HEK293 (cell line): Measurements from ENCODE around the gene P3H4.

Source experiments
- CTCF ChIA-PET: fragments of 350-600 bp; formaldehyde crosslinking; extraction: SDS; loops from one replicate; lab custom pipeline; 2021; ENCODE audit warnings: antibody characterized with exemption; lab: Yijun Ruan, JAX
- POLR2A ChIA-PET: fragments of 300-600 bp; formaldehyde crosslinking; extraction: SDS; loops from one replicate; lab custom pipeline; 2020; ENCODE audit warnings: antibody characterized with exemption, inconsistent platforms; lab: Yijun Ruan, JAX
- H3K27ac ChIP-seq: fragments of 200-500 bp; sonication (Bioruptor generic); 2 replicates; pipeline ENCODE4 v1.5.1; 2014; ENCODE audit warnings: low read depth, low read length, control low read depth, inconsistent platforms; ENCODE audit errors: extremely low read depth
- H3K36me3 ChIP-seq, 2 experiments: fragments of 200-500 bp in 1 of 2; sonication (Bioruptor generic) in 1 of 2; 1 replicate in 1 of 2; 2 replicates in 1 of 2; pipeline ENCODE4 v1.5.1; 2014 to 2017; ENCODE audit warnings: inconsistent platforms in 2 of 2, low read length in 2 of 2; ENCODE audit not compliant: control insufficient read depth in 2 of 2, insufficient read depth in 1 of 2
- H3K4me1 ChIP-seq: fragments of 200-500 bp; sonication (Bioruptor generic); 2 replicates; pipeline ENCODE4 v1.5.1; 2014; ENCODE audit warnings: mild to moderate bottlenecking, low read length, inconsistent platforms; ENCODE audit not compliant: control insufficient read depth, insufficient read depth
- H3K4me3 ChIP-seq: 2 replicates; pipeline ENCODE4 v1.5.1; 2011; ENCODE audit warnings: low read depth, mild to moderate bottlenecking, control low read depth, low read length, moderate library complexity
- H3K9me3 ChIP-seq: fragments of 200-500 bp; sonication (Bioruptor generic); 2 replicates; pipeline ENCODE4 v1.5.1; 2014; ENCODE audit warnings: low read depth, low read length, inconsistent platforms; ENCODE audit not compliant: control insufficient read depth, insufficient read depth
- GLIS2 ChIP-seq: fragments of 450-650 bp; formaldehyde crosslinking; IDR thresholded peaks from 2 replicates; pipeline ENCODE4 v1.5.1; 2016; ENCODE audit warnings: missing biosample characterization, missing genetic modification characterization
- KLF7 ChIP-seq: fragments of 450-650 bp; formaldehyde crosslinking; IDR thresholded peaks from 2 replicates; pipeline ENCODE4 v1.5.1; 2016; ENCODE audit warnings: missing biosample characterization, missing genetic modification characterization, borderline replicate concordance
- KLF8 ChIP-seq: fragments of 450-650 bp; formaldehyde crosslinking; IDR thresholded peaks from 2 replicates; pipeline ENCODE4 v1.5.1; 2016; ENCODE audit warnings: missing biosample characterization, missing genetic modification characterization
- OSR2 ChIP-seq: fragments of 450-650 bp; formaldehyde crosslinking; IDR thresholded peaks from 2 replicates; pipeline ENCODE4 v1.5.1; 2016; ENCODE audit warnings: missing biosample characterization, missing genetic modification characterization
- SCRT1 ChIP-seq: fragments of 450-650 bp; formaldehyde crosslinking; IDR thresholded peaks from 2 replicates; pipeline ENCODE4 v1.5.1; 2016; ENCODE audit warnings: missing biosample characterization, missing genetic modification characterization, borderline replicate concordance
- ZBTB8A ChIP-seq: fragments of 450-650 bp; formaldehyde crosslinking; IDR thresholded peaks from 2 replicates; pipeline ENCODE4 v1.5.1; 2016; ENCODE audit warnings: missing biosample characterization, missing genetic modification characterization
- ZEB2 ChIP-seq: fragments of 450-650 bp; formaldehyde crosslinking; IDR thresholded peaks from 2 replicates; pipeline ENCODE4 v1.5.1; 2016; ENCODE audit warnings: missing biosample characterization, missing genetic modification characterization
- ZNF140 ChIP-seq: fragments of 450-650 bp; formaldehyde crosslinking; IDR thresholded peaks from 2 replicates; pipeline ENCODE4 v1.5.1; 2016; ENCODE audit warnings: missing biosample characterization, missing genetic modification characterization
- ZNF157 ChIP-seq: fragments of 450-650 bp; formaldehyde crosslinking; IDR thresholded peaks from 2 replicates; pipeline ENCODE4 v1.5.1; 2016; ENCODE audit warnings: missing biosample characterization, missing genetic modification characterization
- ZNF174 ChIP-seq: fragments of 450-650 bp; formaldehyde crosslinking; IDR thresholded peaks from 2 replicates; pipeline ENCODE4 v1.5.0; 2017; ENCODE audit warnings: missing biosample characterization, mild to moderate bottlenecking, missing genetic modification characterization
- ZNF239 ChIP-seq: fragments of 450-650 bp; formaldehyde crosslinking; IDR thresholded peaks from 2 replicates; pipeline ENCODE4 v1.5.1; 2016; ENCODE audit warnings: missing biosample characterization, missing genetic modification characterization
- ZNF311 ChIP-seq: fragments of 450-650 bp; formaldehyde crosslinking; IDR thresholded peaks from 2 replicates; pipeline ENCODE4 v1.5.1; 2017; ENCODE audit warnings: missing biosample characterization, missing genetic modification characterization, borderline replicate concordance
- ZNF366 ChIP-seq: fragments of 450-650 bp; formaldehyde crosslinking; conservative IDR thresholded peaks from 2 replicates; pipeline ENCODE4 v1.5.1; 2016; ENCODE audit warnings: missing biosample characterization, missing genetic modification characterization
- ZNF48 ChIP-seq: fragments of 450-650 bp; formaldehyde crosslinking; IDR thresholded peaks from 2 replicates; pipeline ENCODE4 v1.5.1; 2016; ENCODE audit warnings: missing biosample characterization, missing genetic modification characterization
- ZNF521 ChIP-seq: fragments of 450-650 bp; formaldehyde crosslinking; IDR thresholded peaks from 2 replicates; pipeline ENCODE4 v1.5.1; 2017; ENCODE audit warnings: missing biosample characterization, mild to moderate bottlenecking, missing genetic modification characterization
- ZNF629 ChIP-seq: fragments of 450-650 bp; formaldehyde crosslinking; IDR thresholded peaks from 2 replicates; pipeline ENCODE4 v1.5.1; 2017; ENCODE audit warnings: missing biosample characterization, missing genetic modification characterization
- ZSCAN16 ChIP-seq: fragments of 450-650 bp; formaldehyde crosslinking; IDR thresholded peaks from 2 replicates; pipeline ENCODE4 v1.5.1; 2016; ENCODE audit warnings: missing biosample characterization, missing genetic modification characterization
- ZSCAN30 ChIP-seq: fragments of 450-650 bp; IDR thresholded peaks from 2 replicates; pipeline ENCODE4 v1.5.1; 2018; ENCODE audit warnings: missing biosample characterization, mild to moderate bottlenecking, missing genetic modification characterization, moderate library complexity
- TF ChIP-seq, protein P1 (sequence below): fragments of 450-650 bp; formaldehyde crosslinking; IDR thresholded peaks from 2 replicates; pipeline ENCODE4 v1.5.1; 2016; ENCODE audit warnings: missing biosample characterization, missing genetic modification characterization
- TF ChIP-seq, protein P2 (sequence below): fragments of 450-650 bp; IDR thresholded peaks from 2 replicates; pipeline ENCODE4 v1.5.1; 2018; ENCODE audit warnings: missing biosample characterization, mild to moderate bottlenecking, missing genetic modification characterization
- TF ChIP-seq, protein P3 (sequence below): fragments of 450-650 bp; formaldehyde crosslinking; IDR thresholded peaks from 2 replicates; pipeline ENCODE4 v1.5.1; 2017; ENCODE audit warnings: missing biosample characterization, missing genetic modification characterization
- TF ChIP-seq, protein P4 (sequence below): fragments of 450-650 bp; formaldehyde crosslinking; IDR thresholded peaks from 2 replicates; pipeline ENCODE4 v1.5.1; 2016; ENCODE audit warnings: missing biosample characterization, missing genetic modification characterization
- TF ChIP-seq, protein P5 (sequence below): fragments of 450-650 bp; formaldehyde crosslinking; IDR thresholded peaks from 2 replicates; pipeline ENCODE4 v1.5.1; 2016; ENCODE audit warnings: missing biosample characterization, missing genetic modification characterization
- TF ChIP-seq, protein P6 (sequence below): fragments of 450-650 bp; formaldehyde crosslinking; optimal IDR thresholded peaks from 2 replicates; pipeline ENCODE3; 2016; ENCODE audit warnings: missing biosample characterization, mild to moderate bottlenecking, missing genetic modification characterization

Gene P3H4

DNA sequence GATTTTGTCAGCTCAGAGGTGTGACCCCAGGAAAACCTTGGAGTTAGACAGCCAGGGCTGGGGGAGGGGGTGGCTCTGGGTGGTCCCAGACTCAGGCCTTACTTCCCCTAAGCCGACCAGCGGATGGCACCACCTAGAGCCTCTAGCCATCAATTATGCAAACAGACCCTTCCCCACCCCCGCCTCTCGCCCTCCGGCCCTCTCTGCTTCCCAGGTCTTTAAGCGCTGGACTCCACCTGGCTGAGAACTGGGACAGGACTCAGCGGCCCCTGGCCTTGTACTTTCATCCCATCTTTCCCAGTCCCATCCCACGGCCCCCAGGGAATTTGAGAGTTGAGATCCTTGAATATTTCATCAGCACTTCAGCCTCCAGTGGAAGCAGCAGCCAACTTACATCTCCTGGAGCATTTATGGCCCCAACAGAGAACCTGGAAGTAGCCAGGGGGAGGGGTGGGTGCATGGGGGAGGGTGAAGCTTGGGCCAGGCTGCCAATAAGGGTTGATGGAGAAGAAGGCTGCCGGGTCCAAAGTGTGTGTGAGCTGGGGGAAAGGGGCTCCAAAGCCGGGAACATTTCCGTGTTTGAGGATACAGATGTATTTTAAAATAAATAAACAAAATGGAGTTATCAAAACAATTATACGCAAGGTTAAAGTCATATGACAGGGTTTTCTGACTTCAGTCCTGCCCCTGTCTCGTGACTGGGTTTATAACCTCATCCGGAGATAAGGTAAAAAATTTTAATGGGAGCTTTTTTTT is 17.8 kb downstream of the P3H4 start (continued):
- TF ChIP-seq, protein P1, sequence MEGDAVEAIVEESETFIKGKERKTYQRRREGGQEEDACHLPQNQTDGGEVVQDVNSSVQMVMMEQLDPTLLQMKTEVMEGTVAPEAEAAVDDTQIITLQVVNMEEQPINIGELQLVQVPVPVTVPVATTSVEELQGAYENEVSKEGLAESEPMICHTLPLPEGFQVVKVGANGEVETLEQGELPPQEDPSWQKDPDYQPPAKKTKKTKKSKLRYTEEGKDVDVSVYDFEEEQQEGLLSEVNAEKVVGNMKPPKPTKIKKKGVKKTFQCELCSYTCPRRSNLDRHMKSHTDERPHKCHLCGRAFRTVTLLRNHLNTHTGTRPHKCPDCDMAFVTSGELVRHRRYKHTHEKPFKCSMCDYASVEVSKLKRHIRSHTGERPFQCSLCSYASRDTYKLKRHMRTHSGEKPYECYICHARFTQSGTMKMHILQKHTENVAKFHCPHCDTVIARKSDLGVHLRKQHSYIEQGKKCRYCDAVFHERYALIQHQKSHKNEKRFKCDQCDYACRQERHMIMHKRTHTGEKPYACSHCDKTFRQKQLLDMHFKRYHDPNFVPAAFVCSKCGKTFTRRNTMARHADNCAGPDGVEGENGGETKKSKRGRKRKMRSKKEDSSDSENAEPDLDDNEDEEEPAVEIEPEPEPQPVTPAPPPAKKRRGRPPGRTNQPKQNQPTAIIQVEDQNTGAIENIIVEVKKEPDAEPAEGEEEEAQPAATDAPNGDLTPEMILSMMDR (tag by site-specific recombination), result peak; percentile 62
- TF ChIP-seq OSR2 (tag by site-specific recombination) (peak; percentile 67), ZBTB8A (tag by site-specific recombination) (peak; percentile 26; the same call in 1 of the 2 replicates), ZNF48 (tag by site-specific recombination) (no peak), ZNF174 (tag by site-specific recombination) (no peak), ZNF521 (no peak), ZNF157 (tag by site-specific recombination) (no peak), KLF7 (tag by site-specific recombination) (0 out of 2 replicates have a peak, but pooled peaks have one; percentile 67), ZEB2 (tag by site-specific recombination) (peak; percentile 10; the same call in 1 of the 2 replicates), ZNF629 (peak; percentile 73), ZSCAN16 (tag by site-specific recombination) (no peak), ZNF366 (peak; percentile 62; the same call in 1 of the 2 replicates), ZSCAN30 (tag by site-specific recombination) (no peak), ZNF311 (no peak)
- TF ChIP-seq, protein P2, sequence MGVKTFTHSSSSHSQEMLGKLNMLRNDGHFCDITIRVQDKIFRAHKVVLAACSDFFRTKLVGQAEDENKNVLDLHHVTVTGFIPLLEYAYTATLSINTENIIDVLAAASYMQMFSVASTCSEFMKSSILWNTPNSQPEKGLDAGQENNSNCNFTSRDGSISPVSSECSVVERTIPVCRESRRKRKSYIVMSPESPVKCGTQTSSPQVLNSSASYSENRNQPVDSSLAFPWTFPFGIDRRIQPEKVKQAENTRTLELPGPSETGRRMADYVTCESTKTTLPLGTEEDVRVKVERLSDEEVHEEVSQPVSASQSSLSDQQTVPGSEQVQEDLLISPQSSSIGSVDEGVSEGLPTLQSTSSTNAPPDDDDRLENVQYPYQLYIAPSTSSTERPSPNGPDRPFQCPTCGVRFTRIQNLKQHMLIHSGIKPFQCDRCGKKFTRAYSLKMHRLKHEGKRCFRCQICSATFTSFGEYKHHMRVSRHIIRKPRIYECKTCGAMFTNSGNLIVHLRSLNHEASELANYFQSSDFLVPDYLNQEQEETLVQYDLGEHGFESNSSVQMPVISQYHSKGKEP (tag by site-specific recombination), result peak; percentile 32; the same call in 1 of the 2 replicates
- TF ChIP-seq, protein P3, sequence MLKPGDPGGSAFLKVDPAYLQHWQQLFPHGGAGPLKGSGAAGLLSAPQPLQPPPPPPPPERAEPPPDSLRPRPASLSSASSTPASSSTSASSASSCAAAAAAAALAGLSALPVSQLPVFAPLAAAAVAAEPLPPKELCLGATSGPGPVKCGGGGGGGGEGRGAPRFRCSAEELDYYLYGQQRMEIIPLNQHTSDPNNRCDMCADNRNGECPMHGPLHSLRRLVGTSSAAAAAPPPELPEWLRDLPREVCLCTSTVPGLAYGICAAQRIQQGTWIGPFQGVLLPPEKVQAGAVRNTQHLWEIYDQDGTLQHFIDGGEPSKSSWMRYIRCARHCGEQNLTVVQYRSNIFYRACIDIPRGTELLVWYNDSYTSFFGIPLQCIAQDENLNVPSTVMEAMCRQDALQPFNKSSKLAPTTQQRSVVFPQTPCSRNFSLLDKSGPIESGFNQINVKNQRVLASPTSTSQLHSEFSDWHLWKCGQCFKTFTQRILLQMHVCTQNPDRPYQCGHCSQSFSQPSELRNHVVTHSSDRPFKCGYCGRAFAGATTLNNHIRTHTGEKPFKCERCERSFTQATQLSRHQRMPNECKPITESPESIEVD (tag by site-specific recombination), result peak; percentile 85
- TF ChIP-seq, protein P4, sequence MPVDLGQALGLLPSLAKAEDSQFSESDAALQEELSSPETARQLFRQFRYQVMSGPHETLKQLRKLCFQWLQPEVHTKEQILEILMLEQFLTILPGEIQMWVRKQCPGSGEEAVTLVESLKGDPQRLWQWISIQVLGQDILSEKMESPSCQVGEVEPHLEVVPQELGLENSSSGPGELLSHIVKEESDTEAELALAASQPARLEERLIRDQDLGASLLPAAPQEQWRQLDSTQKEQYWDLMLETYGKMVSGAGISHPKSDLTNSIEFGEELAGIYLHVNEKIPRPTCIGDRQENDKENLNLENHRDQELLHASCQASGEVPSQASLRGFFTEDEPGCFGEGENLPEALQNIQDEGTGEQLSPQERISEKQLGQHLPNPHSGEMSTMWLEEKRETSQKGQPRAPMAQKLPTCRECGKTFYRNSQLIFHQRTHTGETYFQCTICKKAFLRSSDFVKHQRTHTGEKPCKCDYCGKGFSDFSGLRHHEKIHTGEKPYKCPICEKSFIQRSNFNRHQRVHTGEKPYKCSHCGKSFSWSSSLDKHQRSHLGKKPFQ (tag by site-specific recombination), result 0 out of 2 replicates have a peak, but pooled peaks have one; percentile 2

DNA sequence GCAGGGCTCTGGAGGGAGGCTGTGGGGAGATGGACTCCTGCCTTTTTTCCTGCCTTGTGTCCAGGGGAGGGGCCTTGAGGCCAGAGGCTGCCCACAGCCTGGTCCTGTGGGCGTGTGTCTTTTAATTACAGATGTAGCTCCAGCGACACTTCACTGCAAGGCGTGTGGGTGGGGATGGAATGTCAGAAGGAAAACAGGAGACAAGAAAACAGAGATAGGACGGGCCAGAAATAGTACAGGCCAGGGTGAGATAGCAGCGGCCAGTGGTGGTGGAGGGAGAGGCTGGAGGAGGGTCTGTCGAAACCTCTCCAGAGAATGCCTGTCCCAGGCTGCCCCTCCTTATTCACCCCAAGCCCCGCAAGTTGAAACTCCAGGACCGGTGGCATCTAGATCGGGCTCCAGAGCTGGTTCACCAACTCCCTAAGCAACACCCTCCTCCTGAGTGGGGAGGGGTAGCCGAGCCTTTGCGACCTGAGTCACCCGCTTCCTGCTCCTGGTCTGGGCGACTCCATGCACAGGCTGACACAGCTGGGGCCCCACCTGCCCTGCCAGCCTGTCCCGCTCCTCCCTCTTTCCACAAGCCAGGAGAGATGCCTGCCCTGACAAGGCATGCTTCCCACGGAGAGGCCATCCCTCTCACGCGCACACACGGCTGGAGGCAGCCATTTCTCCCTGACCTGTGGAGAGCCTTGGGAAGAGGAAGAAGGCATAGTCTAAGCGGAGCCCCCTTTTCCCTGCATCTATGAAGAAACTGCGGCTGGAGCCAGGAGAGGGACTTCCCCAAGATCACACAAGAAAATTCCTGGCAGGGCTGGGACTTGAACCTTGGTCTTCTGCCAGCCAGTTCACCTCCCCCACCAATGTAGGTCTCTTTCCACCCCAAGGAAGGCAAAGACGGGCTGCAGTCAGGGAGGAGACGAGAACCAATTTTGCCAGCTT is 18.6 kb downstream of the P3H4 start:
- CTCF ChIA-PET, result interaction anchor here (0.6 to 10.6 kb wide), 6 partner anchors 8 to 145 kb away, joined by 3 to 108 read pairs (median 4); partner anchors contain the start of gene JUP
- Histone ChIP-seq H3K4me1 (peaks cover 17% of the 10 kb centered on the region), H3K27ac (peak overlapping the region; percentile 82), H3K4me3 (no peak overlapping the region; the same call in 1 of the 2 replicates), H3K9me3 (no peaks in the 10 kb centered on the region), H3K36me3 (no peaks in the 10 kb centered on the region)
- POLR2A ChIA-PET, result interaction anchor here (0.7 to 5.0 kb wide), 9 partner anchors 8 to 137 kb away, joined by 3 to 38 read pairs (median 3); partner anchors contain the start of genes ACLY, HAP1, JUP and ODAD4
- TF ChIP-seq ZNF366, result peak; percentile 87
- TF ChIP-seq KLF8 (tag by site-specific recombination), result peak; percentile 18; the same call in 1 of the 2 replicates
- TF ChIP-seq, protein P5, sequence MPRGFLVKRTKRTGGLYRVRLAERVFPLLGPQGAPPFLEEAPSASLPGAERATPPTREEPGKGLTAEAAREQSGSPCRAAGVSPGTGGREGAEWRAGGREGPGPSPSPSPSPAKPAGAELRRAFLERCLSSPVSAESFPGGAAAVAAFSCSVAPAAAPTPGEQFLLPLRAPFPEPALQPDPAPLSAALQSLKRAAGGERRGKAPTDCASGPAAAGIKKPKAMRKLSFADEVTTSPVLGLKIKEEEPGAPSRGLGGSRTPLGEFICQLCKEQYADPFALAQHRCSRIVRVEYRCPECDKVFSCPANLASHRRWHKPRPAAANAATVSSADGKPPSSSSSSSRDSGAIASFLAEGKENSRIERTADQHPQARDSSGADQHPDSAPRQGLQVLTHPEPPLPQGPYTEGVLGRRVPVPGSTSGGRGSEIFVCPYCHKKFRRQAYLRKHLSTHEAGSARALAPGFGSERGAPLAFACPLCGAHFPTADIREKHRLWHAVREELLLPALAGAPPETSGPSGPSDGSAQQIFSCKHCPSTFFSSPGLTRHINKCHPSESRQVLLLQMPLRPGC (tag by site-specific recombination), result no peak
- TF ChIP-seq ZNF140 (tag by site-specific recombination), result no peak
- TF ChIP-seq SCRT1 (tag by site-specific recombination), result no peak; the same call in 1 of the 2 replicates
- peak; percentile 29; the same call in 1 of the 2 replicates for TF ChIP-seq ZBTB8A (tag by site-specific recombination)
- 0 out of 2 replicates have a peak, but pooled peaks have one; percentile 33 for TF ChIP-seq ZNF239
- TF ChIP-seq OSR2 (tag by site-specific recombination), result peak; percentile 47
- TF ChIP-seq GLIS2, result peak; percentile 17; the same call in 1 of the 2 replicates
- TF ChIP-seq, protein P6, sequence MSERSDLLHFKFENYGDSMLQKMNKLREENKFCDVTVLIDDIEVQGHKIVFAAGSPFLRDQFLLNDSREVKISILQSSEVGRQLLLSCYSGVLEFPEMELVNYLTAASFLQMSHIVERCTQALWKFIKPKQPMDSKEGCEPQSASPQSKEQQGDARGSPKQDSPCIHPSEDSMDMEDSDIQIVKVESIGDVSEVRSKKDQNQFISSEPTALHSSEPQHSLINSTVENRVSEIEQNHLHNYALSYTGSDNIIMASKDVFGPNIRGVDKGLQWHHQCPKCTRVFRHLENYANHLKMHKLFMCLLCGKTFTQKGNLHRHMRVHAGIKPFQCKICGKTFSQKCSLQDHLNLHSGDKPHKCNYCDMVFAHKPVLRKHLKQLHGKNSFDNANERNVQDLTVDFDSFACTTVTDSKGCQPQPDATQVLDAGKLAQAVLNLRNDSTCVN (tag by site-specific recombination), result no peak
